GM20431 (cell line): Measurements from ENCODE around the gene SNRPD1.
"Not testable (repeated sequence)": the region's sequence is repeated elsewhere in the genome, so short reads cannot be mapped to it uniquely, and the experiment has no call there.

Source experiments
- in situ Hi-C: fragments of 300-500 bp; cut with MseI, MboI; formaldehyde crosslinking; loops from one replicate; pipeline ENCODE4 v1.15.0; 2020; ENCODE audit warnings: low sequenced_read_pairs; ENCODE audit not compliant: unreplicated experiment

The SNRPD1 gene

GRCh38 chr18:21634588-21635199 is 22.6 kb downstream of the SNRPD1 start:
- in situ Hi-C loops, result no loop called here

GRCh38 chr18:21636769-21637168 is 24.7 kb downstream of the SNRPD1 start:
- in situ Hi-C loops, result no loop called here

- in situ Hi-C loops, result no loop called here
These were observed 26.7 kb downstream of the SNRPD1 start for GRCh38 chr18:21638822-21639221.

GRCh38 chr18:21640375-21640774 is 28.3 kb downstream of the SNRPD1 start:
- in situ Hi-C loops, result not testable (repeated sequence)

- in situ Hi-C loops, result no loop called here
These were observed 38.2 kb downstream of the SNRPD1 start for GRCh38 chr18:21650311-21650710.

GRCh38 chr18:21652073-21652472 is 40.0 kb downstream of the SNRPD1 start:
- in situ Hi-C loops, result no loop called here

- in situ Hi-C loops, result no loop called here
These were observed 41.2 kb downstream of the SNRPD1 start for GRCh38 chr18:21653361-21653760.

GRCh38 chr18:21656402-21656801 is 44.3 kb downstream of the SNRPD1 start:
- in situ Hi-C loops, result no loop called here

GRCh38 chr18:21660078-21660477 is 48.0 kb downstream of the SNRPD1 start:
- in situ Hi-C loops, result no loop called here

GRCh38 chr18:21662581-21662980 is 50.5 kb downstream of the SNRPD1 start:
- in situ Hi-C loops, result no loop called here

- in situ Hi-C loops, result no loop called here
These were observed 51.5 kb downstream of the SNRPD1 start for GRCh38 chr18:21663578-21663977.

GRCh38 chr18:21664069-21664468 is 52.0 kb downstream of the SNRPD1 start:
- in situ Hi-C loops, result no loop called here

GRCh38 chr18:21669736-21670285 is 57.7 kb downstream of the SNRPD1 start:
- in situ Hi-C loops, result no loop called here

- in situ Hi-C loops, result no loop called here
These were observed 60.6 kb downstream of the SNRPD1 start for GRCh38 chr18:21672521-21673267.

- in situ Hi-C loops, result not testable (repeated sequence)
These were observed 63.2 kb downstream of the SNRPD1 start for GRCh38 chr18:21675354-21675753.

- in situ Hi-C loops, result no loop called here
These were observed 66.7 kb downstream of the SNRPD1 start for GRCh38 chr18:21678859-21679258.

GRCh38 chr18:21680161-21680560 is 68.0 kb downstream of the SNRPD1 start:
- in situ Hi-C loops, result no loop called here

GRCh38 chr18:21682371-21683051 is 70.4 kb downstream of the SNRPD1 start:
- in situ Hi-C loops, result no loop called here
